GM21717 (cell line): ENCODE measurements around the gene NRK.
"Not testable (repeated sequence)": the region's sequence is repeated elsewhere in the genome, so short reads cannot be mapped to it uniquely, and the experiment has no call there.

Experiments
- ATAC-seq: cut with Tn5 transposase; IDR thresholded peaks from one replicate; pipeline ENCODE4 v1.9.1; 2021; ENCODE audit warnings: mild to moderate bottlenecking, moderate library complexity; ENCODE audit not compliant: unreplicated experiment

NRK gene

GRCh38 chrX:105876658-105877057 is 54.3 kb downstream of the NRK start:
- ATAC-seq: no peak

DNA sequence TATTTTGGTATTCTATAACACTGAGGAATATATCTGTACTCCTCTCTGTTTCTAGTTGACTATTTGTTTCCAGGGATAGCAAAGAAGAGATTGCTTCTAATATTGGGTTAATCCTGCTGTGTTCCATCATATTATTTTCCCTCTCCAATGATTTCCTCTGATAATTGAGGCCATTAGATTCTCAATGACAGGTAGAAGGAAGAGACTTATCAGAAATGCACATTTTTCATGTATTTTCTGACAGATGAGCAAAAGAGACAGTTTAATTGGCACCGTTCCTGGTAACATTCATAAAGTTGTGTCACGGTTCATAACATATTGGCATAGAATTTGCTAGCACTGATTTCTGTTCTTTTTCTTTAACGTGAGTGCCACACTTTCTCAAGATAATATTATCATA is 58.2 kb downstream of the NRK start:
- ATAC-seq: no peak

DNA sequence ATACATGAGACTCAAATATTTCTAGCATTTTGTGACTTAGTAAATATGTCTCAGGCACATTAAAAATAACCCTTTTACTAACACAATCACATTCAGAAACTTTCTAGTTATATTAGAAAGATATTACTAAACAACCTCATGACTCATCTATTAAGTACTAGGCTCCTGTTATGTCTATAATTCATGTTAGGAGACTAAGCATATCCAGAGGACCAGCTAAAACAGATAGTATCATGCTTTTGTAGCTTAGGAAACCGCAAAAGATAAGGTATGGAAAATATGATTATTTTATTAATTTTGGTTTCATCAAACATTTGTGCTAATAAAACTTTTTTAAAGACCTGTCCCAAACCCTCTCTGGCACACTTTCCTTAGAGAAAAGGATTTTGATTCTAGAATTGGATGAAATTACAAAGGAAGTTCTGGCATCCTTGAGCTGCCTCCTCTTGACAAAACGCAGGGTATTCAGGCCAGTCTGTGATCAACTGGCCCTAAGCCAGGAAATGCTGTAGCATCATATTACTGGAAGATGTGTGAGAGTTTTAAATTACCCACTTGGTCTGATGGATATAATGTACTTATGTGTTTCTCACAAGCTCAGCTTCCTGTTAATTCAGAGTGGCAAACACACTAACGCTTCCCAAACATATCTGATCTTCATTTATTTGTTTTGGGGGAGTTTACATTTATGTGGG is 60.4 kb downstream of the NRK start:
- no peak for ATAC-seq

GRCh38 chrX:105894721-105895120 is 72.4 kb downstream of the NRK start:
- ATAC-seq: no peak

GRCh38 chrX:105909576-105909975 is 87.2 kb downstream of the NRK start:
- ATAC-seq: no peak

- no peak for ATAC-seq
Observed at GRCh38 chrX:105910563-105911105, 88.3 kb downstream of the NRK start.

GRCh38 chrX:105945266-105945665 is 122.9 kb downstream of the NRK start:
- no peak for ATAC-seq

DNA sequence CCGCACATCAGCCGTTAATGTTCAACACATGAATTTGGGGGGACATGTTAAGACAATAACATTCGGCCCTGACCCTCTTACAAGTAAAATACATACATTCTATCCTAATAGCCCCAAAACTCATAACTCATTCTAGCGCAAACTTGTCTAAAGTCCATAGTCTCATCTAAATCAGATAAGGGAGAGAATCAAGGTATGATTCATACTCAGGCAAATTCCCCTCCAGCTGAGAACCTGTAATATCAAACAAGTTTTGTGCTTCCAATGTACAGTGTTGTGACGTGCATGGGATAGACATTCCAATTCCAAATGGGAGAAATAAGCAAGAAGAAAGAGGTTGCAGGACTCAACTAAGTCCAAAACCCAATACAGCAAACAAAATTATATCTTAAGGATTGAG is 147.1 kb downstream of the NRK start:
- no peak for ATAC-seq

DNA sequence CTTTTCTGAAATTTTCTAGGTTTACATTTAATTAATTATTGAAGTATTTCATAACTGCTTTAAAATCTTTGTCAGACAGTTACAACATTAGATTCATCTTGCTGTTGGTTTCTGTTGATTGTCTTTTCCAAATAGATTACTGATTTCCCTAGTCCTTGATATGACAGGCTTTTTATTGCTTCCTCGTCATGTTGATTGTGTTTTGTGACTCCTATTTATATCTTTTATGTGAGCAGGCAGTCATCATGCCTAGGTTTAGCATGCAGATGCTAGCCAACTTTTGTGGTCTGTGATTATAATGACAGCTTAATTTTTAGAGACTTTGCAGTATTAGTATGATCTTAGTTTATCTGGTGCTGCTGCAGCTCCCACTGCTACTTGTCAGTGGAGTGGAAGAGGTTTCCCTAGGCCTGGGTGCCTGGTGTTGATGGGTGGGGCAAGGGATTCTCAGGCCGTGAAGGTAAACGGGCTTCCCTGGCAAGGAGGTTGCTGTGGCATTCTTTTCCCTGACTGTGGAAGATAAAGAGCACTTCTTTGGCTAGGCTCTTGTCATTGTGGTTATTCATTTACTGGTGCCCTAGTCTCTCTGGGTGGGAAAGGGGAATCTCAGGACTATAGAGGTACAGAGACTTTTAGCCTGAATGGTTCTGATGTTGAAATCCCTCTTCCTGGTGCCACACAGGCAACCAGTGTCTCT is 150.5 kb downstream of the NRK start:
- ATAC-seq: no peak

DNA sequence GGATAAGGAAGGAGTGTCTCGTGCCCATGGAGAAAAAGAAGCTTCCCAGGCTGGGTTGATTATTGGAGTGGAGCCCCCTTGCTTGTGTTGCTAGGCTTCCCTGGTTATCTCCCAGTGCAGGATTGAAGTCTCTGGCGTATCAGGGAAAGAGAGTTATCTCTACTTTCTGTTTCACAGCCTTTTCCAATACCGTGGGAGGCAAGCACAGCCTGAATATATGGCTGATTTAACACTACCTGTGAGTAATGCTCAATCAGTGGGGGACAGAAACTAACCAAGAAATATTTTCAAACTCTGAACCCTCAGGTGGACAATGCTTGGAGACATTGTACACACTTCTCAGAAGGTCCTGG is 151.0 kb downstream of the NRK start:
- ATAC-seq: no peak

GRCh38 chrX:105975382-105975781 is 153.0 kb downstream of the NRK start:
- ATAC-seq: no peak

DNA sequence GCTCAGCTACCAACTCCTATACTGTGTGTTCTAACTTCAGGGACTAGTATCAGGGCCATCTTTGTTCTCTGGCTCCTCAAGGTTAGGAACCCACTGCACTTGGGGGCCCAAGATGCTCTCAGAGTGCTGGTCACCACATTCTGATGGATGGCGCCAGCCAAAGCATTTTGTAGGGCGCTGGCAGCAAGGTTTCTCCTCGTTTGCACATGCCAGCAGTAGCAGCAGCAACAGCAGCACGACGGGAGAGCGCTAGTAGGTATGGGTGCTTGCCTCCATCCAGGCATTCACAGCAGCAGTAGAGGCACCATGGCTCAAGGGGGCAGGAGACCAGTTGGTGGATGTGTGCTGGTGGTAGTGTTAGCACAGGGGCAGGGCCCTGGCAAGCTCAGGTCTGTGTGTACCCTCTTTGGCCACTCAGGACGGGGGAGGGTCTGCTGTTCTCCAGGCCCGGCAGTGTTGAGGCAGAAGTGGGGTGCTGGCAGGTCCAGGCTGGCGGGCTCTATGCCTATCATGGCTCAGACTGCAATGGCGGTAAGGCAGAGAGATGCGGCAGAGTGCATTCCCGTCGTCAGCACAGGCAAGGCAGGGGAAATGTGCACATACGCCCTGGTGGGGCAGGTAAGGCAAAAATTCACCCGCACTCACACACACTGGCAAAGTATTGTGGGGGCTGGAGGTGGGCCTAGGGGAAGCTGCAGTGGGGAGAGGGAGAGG is 159.6 kb downstream of the NRK start:
- ATAC-seq: no peak

DNA sequence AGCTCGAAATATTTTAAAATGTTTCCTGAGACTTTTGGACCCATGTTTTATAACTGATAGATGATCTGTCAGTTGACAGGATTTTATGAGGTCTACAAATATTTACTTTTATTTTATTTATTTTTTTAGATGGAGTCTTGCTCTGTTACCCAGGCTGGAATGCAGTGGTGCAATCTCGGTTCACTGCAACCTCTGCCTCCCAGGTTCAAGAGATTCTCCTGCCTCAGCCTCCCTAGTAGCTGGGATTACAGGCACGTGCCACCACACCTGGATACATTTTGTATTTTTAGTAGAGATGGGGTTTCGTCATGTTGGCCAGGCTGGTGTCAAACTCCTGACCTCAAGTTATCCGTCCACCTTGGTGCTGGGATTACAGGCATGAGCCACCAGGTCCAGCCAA is 166.1 kb downstream of the NRK start:
- ATAC-seq: not testable (repeated sequence)

DNA sequence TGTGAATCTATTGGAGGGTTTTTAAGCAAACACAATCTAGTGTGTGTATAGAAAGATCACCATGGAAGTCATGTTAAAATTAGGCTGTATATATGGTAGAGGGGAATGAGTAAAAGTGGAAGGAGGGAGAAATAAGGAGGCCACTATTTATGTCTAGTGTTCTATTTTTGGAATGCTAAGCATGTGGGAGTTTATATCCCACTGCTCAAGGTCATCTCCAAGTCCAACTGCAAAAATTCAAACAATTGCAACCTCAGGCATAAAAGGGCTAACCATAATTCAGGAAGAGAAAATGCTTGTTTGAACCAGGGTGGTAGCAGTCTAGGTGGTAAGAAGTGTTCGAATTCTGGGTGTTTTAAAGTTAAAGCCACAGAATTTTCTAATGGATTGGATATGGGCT is 177.0 kb downstream of the NRK start:
- no peak for ATAC-seq

DNA sequence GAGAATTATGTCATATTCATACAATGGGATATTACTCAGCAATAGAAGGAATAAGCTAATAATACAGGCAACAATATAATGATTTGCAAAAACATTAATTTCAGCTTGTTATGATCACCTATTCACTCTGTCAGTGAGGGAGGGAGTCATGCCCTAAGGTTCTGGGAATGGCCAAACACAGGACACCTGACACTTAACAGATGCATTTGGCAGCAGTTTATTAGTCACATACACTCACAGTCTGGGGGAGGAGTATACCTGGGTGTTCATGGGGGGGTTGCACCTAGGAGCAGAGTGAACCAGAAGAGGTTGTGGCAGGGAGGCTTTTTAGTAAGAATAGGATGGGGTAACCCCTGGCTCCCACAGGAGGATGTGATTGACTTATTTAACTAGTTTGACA is 177.9 kb downstream of the NRK start:
- no peak for ATAC-seq

- not testable (repeated sequence) for ATAC-seq
Observed at GRCh38 chrX:106000609-106001008, 178.3 kb downstream of the NRK start.

GRCh38 chrX:106005684-106006083 is 183.3 kb downstream of the NRK start:
- no peak for ATAC-seq

GRCh38 chrX:106007815-106008214 is 185.5 kb downstream of the NRK start:
- no peak for ATAC-seq
